NCI-H146 treated with DMSO at 0.1 percent for 48 hours (cell line): ENCODE data around the gene SNED1.

ENCODE experiments used
- DNase-seq: peaks from one replicate; lab custom pipeline; 2025; ENCODE audit not compliant: unreplicated experiment; lab: John Stamatoyannopoulos, UW

SNED1 gene

GRCh38 chr2:241043581-241043980, 45.2 kb downstream of the SNED1 start:
- DNase-seq, result no peak

GRCh38 chr2:241047253-241048010, 49.0 kb downstream of the SNED1 start:
- DNase-seq, result no peak

- no peak for DNase-seq
Measured at GRCh38 chr2:241048149-241048948, 49.9 kb downstream of the SNED1 start.

- DNase-seq, result no peak
Measured at GRCh38 chr2:241048949-241049343, 50.5 kb downstream of the SNED1 start.

GRCh38 chr2:241049739-241050623, 51.6 kb downstream of the SNED1 start:
- no peak for DNase-seq

GRCh38 chr2:241050624-241051577, 52.5 kb downstream of the SNED1 start:
- DNase-seq, result no peak

- DNase-seq, result no peak
Measured at GRCh38 chr2:241051578-241052487, 53.4 kb downstream of the SNED1 start.

GRCh38 chr2:241052677-241053360, 54.4 kb downstream of the SNED1 start:
- DNase-seq, result no peak

- no peak for DNase-seq
Measured at GRCh38 chr2:241053576-241054251, 55.3 kb downstream of the SNED1 start.

GRCh38 chr2:241061275-241061674, 62.9 kb downstream of the SNED1 start:
- no peak for DNase-seq

GRCh38 chr2:241062389-241063092, 64.1 kb downstream of the SNED1 start:
- no peak for DNase-seq

- DNase-seq, result no peak
Measured at GRCh38 chr2:241063093-241063551, 64.7 kb downstream of the SNED1 start.

GRCh38 chr2:241063587-241063986, 65.2 kb downstream of the SNED1 start:
- no peak for DNase-seq

- no peak for DNase-seq
Measured at GRCh38 chr2:241064008-241064801, 65.8 kb downstream of the SNED1 start.

GRCh38 chr2:241064802-241065354, 66.5 kb downstream of the SNED1 start:
- DNase-seq, result no peak

GRCh38 chr2:241065355-241065803, 67.0 kb downstream of the SNED1 start:
- no peak for DNase-seq
